ENCODE measurements around the gene TPM2.

TPM2 gene

DNA sequence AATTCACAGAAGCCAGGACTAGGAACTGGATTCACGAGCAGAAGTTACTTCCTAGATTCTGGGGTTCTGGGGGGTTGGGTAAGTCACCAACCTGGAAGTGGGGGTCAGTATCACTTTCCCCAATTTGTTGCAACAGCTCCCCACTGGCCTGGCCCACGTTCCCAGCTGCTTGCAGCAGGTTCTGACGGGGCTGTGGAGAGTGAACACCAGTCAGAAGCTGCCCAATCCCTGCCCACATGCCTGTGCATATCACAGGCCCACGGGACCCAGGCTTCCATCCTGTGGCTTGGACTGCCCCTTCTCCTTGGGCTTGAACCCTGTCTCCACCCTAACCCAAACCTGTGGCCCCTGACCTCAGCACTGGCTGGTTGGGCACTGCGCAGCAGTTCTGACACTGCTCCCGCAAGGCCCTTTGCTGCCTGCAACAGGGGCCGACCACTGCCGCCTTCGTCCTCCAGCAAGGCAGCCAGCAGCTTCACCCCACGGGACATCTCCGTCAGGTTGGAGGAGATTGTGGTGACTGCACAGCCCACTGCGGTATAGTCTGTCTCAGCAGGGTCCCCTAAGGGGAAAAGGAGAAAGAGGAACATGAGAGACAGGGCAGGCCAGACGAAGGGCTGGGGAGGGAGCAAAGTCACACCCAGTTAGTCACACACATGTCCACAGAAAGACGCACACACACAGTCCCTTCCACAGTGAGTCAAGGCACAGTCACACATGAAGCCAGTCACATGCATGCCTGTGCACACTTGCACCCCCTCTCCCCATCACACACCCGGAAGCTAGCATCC is 29.2 kb upstream of the TPM2 start:
- no peak for DNase-seq (ENCODE audit: low read depth in 1 of 2, low spot score in 1 of 2)

DNA sequence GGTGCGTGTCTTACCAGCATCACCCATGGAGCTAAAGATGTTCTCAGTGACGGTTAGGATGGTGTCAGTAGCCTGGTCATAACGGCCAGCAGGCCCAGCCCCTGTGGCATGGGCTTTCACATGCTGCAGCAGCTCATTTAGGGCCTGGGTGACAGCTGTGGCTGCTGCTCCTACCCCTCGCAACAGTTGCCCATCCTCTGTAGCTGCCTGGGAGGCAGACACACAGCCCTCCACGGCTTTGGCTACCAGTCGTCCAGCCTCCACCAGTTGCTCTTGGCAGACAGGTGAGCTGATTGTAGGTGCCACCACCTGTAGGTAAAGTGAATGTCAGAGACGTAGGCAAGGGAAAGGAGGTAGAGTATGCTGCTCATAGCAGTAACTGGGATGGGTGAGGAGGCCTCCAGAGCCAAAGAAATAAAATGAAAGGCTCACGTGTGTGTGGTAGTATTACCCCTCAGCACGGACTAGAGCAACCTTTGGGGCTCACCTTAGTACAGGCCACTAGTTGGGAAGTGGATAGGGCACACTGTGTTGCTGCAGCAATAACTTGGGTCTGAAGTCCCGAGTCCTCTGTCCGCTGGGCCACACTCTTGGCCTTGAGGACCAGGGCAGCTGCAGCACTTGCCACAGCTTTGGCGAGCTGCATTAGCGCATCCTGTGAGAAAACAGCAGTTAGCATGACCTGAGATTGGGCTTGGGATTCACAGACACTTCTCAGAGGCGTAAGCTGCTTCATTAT is 27.6 kb upstream of the TPM2 start:
- DNase-seq (ENCODE audit: low read depth in 1 of 2, low spot score in 1 of 2), result no peak

DNA sequence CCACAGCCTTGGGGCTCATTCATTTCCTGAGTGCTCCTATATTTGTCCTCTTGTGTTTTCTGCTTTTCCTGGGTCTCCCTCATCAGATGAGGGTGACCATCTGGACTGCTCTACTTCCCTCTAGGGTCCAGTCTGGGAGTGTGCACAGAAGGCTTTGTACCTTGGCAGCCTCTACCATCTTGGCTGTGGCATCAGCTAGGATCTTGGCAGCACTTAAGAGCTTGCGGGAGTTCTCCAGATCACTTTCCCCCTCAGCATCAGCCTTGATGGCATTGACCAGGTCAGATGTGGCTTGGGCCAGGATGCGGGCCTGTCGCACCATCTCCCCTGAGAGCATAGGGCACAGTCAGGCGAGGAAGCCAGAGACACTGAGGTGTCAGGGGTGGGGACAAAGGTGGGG is 26.5 kb upstream of the TPM2 start:
- no peak for DNase-seq (ENCODE audit: low read depth in 1 of 2, low spot score in 1 of 2)

DNA sequence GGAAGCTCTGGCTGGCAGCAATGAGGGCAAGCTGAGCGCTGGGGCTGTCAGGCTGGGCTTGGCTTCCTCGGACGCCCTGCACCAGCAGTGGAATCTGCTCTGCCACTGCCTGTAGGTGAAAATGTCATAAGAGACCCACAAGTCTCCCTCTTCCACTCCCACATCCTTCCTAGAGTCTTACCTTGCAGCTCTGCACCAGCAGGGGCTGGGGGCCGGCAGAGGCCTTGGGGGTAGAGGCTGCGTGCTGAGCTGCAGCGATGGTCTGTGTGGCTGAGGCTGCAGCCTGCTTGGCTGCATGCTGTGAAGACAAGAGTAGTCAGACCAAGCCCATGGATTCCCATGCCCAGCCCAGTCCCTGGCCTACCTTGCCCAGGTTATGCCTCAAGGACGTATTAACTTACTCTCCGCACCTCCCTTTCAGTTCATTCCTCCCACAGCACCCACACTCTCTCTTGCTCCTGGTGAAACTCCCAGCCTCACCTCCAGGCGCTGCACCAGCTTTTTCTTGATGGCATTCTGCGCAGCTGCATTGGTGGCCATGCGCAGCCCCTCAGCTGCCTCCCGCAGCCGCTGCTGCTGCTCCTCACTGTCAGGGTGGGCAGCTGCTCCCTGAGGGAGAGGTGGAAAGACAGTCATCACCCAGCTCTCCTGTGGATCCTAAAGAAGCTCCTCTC is 25.0 kb upstream of the TPM2 start:
- DNase-seq (ENCODE audit: low read depth in 1 of 2, low spot score in 1 of 2), result no peak

DNA sequence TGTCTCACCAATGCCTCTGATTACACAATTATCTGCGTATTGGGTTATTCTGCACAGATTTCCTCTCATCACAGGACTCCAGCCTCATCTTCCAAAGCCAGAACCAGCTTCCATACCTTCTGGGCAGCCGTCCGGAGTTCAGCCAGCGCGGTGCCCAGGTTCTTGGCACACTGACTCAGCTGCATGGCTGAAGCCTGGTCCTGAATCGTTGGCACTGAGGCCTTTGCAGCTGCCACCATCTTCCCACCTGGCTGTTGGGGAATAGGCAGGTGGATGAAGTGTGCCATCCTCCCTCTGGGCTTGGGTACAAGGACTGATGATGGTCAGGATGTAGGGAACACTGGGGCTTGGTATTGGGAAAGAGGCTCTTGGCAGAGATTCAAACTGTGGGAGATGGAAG is 24.4 kb upstream of the TPM2 start:
- no peak for DNase-seq (ENCODE audit: low read depth in 1 of 2, low spot score in 1 of 2)

DNA sequence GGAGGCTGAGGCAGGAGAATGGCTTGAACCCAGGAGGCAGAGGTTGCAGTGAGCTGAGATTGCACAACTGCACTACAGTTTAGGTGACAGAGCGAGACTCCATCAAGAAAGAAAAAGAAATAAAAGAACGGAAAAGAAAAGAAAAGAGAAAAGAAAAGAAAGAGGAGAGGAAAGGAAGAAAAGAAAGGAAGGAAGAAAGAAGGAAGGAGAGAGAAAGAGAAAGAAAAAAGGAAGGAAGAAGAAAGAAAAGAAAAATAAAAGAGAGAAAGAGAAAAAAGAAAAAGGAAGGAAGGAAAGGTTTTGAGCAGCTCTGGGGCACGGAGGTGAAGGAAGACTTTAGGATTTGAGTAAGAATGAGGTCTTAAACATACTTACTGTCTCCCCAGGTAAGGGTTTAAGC is 23.9 kb upstream of the TPM2 start:
- no peak for DNase-seq (ENCODE audit: low read depth in 1 of 2, low spot score in 1 of 2)

DNA sequence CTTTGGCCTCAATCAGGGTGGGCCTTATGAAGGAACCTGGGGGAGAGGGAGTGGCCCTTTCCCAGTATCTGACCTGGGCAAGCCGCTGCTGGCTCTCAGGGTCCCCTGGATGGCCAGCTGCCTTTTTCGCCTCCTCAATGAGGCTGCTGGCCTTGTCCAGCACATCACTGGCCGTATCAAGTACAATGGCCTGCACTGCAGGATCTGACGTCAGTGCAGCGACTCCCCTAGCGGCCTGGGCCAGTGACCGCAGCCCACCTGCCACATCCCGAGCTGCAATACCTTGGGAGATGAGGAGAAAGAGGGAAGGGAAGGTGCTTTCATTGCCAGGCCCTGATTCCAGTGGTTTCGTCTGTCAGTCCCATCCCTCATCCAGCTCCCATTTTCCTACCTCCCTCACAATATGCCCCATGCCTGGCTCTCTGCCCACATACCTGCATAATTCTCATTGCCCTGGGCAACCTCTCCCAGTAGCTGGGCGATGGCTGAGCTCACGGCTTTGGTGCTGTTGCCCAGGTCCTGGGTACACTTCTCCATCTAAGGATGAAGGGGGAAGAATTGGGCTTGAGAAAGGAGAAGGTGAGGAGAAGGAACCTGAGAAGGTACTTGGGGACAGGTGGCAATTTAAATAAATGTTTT is 23.2 kb upstream of the TPM2 start:
- no peak for DNase-seq (ENCODE audit: low read depth in 1 of 2, low spot score in 1 of 2)

DNA sequence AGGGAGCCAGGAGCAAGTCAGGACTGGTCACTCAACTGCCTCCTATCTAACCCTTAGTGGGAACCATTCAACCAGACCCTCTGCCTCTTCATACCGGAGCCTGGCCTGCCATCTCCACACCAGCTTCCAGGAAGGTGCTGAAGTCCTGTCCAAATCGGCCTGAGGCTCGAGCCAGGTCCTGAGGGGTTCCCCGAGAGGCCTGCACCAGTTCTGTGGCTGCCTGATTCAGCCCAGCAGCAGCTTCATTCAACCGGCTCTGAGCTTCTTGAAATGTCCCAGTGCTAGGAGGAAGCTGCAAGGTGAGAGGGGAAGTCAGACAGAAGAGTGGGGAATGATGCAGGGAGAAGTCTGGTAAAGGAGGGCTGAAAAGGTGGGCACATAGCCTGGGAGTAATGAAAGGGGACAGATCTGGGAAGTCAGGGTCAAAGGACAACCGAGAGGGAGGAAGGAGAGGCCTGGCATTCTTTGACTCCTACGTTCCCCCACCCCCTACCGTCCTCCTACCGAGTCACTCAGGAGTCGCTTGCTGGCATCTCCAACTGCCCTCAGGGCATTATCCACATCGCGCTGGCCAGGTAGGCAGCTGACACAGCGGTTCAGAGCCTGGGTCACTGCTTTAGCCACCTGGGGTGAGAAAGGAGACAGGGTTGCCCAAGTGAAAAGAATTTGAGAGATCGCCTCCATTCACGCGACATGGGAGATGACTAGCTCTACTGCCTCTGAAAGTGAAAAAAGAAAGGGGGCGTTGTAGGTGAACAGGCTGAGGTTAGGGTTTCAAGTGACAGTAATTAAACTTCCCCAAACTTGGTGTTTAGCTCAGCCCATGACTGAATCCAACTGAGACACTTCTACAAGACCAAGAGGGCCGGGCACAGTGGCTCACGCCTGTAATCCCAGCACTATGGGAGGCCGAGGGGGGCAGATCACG is 22.0 kb upstream of the TPM2 start:
- DNase-seq (ENCODE audit: low read depth in 1 of 2, low spot score in 1 of 2), result no peak

DNA sequence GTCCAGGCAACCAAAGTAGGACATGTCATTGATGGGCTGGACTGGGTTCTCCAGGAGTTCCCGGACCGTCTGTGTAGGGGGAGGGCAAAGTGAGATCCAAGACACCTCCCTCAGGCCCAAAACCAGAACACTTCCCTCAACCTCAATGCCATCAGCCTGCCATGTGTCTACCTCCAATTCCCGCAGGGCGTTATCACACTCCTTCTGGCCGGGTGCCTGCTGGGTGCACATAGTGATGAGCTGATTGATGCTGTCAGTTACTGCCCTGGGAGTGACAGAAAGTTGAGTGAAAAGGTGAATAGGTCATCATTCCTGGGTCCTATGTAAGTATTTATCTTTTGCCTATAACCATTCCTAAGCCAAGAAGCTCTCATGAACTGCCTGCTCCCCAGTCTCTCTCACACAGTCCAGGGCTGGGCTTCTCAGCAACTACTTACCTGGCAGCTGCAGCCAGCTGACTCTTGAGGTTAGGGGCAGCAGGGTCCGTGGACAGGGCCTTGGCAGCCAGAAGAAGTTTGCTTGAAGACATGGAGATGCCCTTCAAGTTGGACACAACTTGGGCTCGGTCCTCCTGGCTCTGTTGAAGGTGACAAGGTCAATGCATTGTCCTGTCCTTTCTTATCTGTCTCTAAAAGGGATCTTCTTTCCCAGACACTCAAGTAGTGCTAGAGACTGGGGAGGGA is 21.2 kb upstream of the TPM2 start:
- no peak for DNase-seq (ENCODE audit: low read depth in 1 of 2, low spot score in 1 of 2)

DNA sequence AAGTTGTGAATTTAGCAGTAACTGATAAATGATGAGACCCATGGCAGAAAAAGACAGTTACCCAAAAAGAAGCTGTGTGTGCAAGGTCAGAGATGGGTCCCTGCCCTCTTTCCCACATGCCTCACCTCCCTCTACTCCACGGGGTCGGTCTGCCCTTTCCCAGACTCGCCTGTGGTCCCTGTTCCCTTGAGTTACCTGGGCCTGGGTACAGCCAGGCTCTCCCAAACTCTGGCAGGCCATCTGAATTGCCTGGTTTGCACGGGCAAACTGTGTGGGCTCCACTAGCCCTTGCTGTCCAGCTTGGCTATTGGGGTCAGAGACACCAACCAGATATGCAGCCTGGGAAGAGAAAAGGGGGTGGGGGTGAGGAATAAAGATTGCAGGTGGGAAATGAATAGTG is 18.4 kb upstream of the TPM2 start:
- no peak for DNase-seq (ENCODE audit: low read depth in 1 of 2, low spot score in 1 of 2)

DNA sequence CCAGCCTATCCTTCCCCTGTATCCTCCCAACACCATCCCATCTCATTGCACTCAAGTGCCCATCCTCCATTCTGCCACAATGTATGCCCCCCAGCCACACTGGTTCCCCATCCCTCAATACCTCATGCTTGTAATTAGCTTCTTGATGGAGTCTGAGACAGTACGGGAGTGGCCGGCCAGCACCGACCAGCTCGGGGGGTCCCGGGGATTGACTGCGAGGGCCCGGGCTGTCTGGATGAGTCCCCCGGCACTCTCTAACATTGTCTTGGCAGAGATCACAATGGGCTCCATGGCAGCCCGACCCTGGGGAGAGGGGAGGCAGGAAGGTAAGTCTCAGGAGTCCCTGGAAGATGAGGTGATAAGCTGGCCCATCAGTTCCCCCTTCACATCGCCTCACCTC is 17.2 kb upstream of the TPM2 start:
- no peak for DNase-seq (ENCODE audit: low read depth in 1 of 2, low spot score in 1 of 2)

DNA sequence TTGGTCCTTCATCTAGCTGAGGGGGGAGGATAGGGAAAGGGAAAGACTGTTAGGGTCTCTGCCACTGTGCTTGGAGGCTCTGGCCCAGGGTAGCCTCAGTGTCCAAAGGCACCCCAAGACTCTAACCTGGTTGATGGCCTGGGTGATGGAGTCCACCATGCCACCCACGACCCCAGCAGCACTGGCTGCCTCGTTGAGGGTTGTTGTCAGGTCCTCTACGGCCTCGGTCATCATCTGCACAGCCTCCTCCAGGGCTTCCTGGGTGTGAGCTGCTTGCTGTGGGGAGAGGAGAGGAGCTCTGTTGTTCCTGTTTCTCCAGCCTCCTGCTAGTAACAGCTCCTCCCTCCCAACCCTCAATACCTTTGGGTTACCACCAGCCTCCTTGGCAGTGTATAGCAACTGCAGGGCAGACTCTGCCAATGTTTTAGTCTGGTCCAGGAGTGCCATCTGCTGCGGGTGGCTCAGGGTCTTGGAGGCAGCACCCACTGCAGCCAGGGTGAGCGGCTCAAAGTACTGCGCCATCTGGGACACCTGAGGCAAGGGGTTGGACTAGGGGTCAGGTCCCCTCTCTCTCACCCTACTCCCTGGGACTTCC is 16.2 kb upstream of the TPM2 start:
- no peak for DNase-seq (ENCODE audit: low read depth in 1 of 2, low spot score in 1 of 2)

DNA sequence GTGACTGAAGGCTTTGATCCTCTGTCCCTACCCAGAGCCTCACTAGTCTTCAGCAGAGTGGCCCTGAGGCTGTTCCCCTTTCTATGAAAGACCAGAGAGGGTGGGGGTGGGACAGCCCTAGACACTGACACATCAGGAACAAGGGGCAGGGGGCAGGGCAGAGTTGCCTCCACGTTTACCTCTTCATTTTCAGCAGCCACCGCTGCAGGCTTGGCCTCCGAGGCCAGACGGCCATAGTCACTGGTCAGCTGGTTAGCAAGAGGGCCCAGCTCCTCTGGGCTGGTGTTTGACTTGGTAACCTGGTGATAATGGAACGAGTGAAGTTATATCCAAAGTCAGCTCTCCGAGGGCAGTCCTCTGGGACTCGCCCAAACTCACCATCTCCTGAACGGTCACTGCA is 15.6 kb upstream of the TPM2 start:
- no peak for DNase-seq (ENCODE audit: low read depth in 1 of 2, low spot score in 1 of 2)

DNA sequence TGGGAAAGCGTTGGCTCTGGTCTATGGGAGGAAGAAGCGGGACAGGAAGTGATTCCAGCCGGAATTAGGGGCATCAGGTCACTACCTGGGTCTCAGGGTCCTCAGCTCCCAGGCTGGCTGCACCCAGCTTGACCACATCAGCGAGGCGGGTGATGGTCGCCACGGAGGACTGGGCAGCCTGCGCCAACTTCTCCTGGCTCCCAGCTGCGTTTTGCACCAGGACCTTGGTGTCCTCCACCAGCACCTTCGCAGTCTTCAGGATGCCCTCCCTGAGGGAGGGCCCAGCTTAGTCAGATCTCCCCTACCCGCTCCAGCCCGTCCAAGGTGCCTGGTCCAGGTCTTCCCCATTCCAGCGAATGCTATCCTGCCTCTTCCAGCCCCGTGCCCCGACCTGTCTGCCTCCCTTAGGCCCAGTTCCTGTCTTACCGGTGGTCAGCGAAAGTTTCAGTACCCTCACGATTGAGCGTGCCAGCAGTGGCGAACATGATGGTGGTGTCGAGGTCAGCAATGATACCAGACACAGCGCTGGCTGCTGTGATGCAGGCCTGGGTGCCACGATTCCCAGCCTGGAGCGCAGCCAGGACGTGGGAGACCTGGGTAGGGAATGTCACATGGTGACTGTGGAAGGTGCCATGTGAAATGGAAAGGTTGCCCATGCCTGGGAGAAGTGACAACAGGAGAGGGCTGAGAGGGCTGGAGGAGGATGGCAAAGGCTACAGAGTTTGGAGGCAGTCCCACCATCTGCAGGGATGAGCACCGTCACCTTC is 14.4 kb upstream of the TPM2 start:
- no peak for DNase-seq (ENCODE audit: low read depth in 1 of 2, low spot score in 1 of 2)

DNA sequence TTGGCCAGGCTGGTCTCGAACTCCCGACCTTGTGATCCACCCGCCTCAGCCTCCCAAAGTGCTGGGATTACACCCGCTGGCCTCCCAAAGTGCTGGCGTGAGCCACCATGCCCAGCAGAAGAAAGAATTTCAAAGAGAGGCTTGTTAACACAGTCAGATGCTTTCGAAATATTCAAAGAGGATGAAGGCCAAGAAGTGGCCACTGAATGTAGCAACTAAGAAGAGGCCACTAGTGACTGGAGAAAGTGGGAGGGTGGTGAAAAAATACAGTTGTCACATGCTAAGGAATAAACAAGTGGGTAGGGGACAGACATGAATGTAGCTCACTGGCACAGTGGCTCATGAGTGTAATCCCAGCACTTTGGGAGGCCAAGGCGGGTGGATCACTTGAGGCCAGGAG is 13.0 kb upstream of the TPM2 start:
- no peak for DNase-seq (ENCODE audit: low read depth in 1 of 2, low spot score in 1 of 2)

DNA sequence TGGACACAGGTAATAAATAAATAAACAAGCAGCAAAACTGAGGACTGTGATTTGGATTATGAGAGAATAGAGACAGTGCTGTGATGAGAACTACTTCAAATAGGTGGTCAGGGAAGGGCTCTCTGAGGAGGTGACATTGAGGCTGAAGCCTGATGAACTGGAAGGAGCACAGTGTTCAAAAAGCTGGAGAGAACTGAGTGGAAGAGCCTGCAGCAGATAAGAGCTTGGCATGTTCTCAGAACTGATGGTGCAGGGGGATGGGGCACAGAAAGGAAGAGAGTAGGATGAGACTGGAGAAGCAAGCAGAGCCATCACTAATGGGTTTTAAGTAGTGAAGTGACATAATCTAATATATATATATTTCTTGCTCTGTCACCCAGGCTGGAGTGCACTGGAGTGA is 11.2 kb upstream of the TPM2 start:
- DNase-seq (ENCODE audit: low read depth in 1 of 2, low spot score in 1 of 2), result no peak

DNA sequence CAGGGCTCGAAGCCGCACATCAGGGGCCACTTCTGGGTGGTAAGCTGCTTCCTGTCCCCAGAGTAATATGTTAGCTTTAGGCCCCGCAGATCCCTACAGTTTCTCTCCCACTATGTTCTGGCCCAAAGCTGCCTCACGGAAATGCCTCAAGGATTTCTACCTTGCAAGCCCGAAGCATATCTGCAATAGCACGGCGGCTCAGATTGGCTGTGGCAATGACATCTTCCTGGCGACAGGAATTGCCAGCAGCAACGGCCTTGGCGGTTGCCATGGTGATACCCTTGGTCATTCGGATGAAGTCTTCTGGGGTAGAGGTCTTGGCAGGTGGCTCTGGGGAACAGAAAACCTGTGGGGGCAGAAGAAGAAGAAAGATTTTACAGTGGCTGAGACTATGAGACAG is 10.3 kb upstream of the TPM2 start:
- no peak for DNase-seq (ENCODE audit: low read depth in 1 of 2, low spot score in 1 of 2)

DNA sequence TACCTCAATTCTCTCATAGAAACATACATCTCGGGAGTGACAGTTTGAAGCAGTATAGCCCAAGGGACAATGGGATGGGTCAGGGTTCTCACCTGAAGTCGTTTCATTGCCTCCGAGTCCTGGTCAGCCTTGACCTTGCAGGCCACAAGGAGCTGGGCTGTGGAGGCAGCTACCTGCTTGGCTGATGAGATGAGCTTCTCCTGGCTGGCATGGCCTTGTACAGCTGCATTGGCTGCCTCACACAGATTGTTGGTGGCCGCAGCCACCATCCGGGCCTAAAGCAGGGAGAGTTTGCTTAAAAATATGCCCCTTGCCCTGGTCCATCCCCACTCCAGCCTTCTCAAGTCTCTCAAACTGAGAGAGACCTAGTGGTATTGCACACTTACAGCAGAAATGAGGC is 8.5 kb upstream of the TPM2 start:
- no peak for DNase-seq (ENCODE audit: low read depth in 1 of 2, low spot score in 1 of 2)

DNA sequence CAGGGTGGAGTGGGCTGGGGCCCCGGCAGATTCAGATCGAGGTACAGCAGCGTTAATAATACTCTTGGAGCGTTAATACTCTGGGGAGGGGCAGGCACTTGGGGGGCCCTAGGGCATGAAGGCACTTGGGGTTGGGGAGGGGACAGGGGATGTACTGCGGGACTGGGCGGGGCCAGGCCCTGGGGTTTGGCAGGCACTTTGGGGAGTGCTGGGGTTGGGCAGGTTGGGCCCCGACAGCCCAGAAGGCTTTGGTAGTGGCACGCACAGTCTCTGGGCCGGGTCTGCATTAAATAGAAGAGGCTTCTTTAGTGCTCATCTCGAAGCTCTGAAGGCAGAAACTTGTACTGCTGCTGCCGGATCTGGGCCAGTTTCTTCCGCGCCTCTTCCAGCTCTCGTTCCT is 7.8 kb upstream of the TPM2 start:
- DNase-seq (ENCODE audit: low read depth in 1 of 2, low spot score in 1 of 2), result no peak
